Measurements from ENCODE around the gene TTC39C.

DNA sequence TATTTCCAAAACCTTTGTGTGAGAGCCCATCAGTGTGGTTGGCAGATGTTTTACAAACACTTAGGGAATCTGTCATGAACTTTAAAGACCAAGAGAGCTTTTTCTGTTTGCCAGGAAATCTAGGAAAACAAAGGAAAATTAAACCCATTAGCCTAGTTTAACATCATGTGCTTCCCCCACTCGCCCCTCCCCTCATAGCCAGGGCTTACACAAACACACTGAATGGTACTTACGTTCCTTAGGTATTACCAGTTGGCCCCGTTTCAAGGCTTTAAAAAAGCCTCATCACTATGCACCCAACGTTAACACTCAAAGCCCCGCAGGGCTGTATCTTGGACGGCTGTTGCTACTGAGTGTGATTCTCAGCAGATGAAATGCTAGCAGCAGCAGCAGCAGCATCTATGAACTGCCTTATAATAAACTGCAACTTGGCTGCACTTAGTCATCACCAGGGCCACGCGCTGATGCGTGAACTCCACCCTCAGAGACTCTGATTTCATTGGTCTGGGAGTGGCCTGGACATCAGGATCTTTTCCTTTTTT, 20.1 kb upstream of the TTC39C start:
- TF ChIP-seq, protein P1, sequence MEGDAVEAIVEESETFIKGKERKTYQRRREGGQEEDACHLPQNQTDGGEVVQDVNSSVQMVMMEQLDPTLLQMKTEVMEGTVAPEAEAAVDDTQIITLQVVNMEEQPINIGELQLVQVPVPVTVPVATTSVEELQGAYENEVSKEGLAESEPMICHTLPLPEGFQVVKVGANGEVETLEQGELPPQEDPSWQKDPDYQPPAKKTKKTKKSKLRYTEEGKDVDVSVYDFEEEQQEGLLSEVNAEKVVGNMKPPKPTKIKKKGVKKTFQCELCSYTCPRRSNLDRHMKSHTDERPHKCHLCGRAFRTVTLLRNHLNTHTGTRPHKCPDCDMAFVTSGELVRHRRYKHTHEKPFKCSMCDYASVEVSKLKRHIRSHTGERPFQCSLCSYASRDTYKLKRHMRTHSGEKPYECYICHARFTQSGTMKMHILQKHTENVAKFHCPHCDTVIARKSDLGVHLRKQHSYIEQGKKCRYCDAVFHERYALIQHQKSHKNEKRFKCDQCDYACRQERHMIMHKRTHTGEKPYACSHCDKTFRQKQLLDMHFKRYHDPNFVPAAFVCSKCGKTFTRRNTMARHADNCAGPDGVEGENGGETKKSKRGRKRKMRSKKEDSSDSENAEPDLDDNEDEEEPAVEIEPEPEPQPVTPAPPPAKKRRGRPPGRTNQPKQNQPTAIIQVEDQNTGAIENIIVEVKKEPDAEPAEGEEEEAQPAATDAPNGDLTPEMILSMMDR (conservative IDR thresholded peaks at IDR 0.05): no peak
- no peak for TF ChIP-seq ZFX (IDR thresholded peaks at IDR 0.05)
